HepG2 (cell line): ENCODE data around the gene ITCH. TPM values are rescaled to one million over a fixed set of nuclear protein-coding genes. Genes with fewer than 3 reads are reported as not detected.

ENCODE experiments used
- BRF2 ChIP-seq: sonication (generic); formaldehyde crosslinking; IDR thresholded peaks from 2 replicates; pipeline ENCODE4 v1.8.1; 2022; ENCODE audit warnings: mild to moderate bottlenecking, missing genetic modification reagents
- CREM ChIP-seq, 2 experiments: sonication (generic) in 1 of 2; formaldehyde crosslinking in 1 of 2; IDR thresholded peaks; 2 replicates each; pipeline versions ENCODE4 v1.4.0 to v1.6.1; 2016 to 2020; ENCODE audit warnings: antibody characterized with exemption in 1 of 2, mild to moderate bottlenecking in 1 of 2, missing genetic modification reagents in 1 of 2
- FIP1L1 ChIP-seq: fragments of 200-400 bp; formaldehyde crosslinking; IDR thresholded peaks from 2 replicates; pipeline ENCODE4 v1.6.1; 2018; ENCODE audit warnings: low read depth, mild to moderate bottlenecking, low read length, moderate library complexity, borderline replicate concordance; ENCODE audit not compliant: insufficient read depth
- FOXP1 ChIP-seq, 2 experiments: fragments of 450-650 bp in 1 of 2; IDR thresholded peaks; 2 replicates each; pipeline ENCODE4 v1.6.1; 2017 to 2018; ENCODE audit warnings: antibody characterized with exemption in 1 of 2
- HES4 ChIP-seq: sonication (generic); formaldehyde crosslinking; IDR thresholded peaks from 2 replicates; pipeline ENCODE4 v1.9.0; 2021; ENCODE audit warnings: mild to moderate bottlenecking, missing genetic modification reagents, borderline replicate concordance
- HNF1B ChIP-seq: sonication (generic); formaldehyde crosslinking; IDR thresholded peaks from 2 replicates; pipeline ENCODE4 v1.5.1; 2020; ENCODE audit warnings: mild to moderate bottlenecking, moderate library complexity, missing genetic modification reagents
- MTF2 ChIP-seq: sonication (generic); formaldehyde crosslinking; IDR thresholded peaks from 2 replicates; pipeline ENCODE4 v1.5.0; 2020; ENCODE audit warnings: missing genetic modification reagents, borderline replicate concordance
- POLR2AphosphoS2 ChIP-seq: IDR thresholded peaks from 2 replicates; pipeline ENCODE4 v1.6.1; 2011; ENCODE audit warnings: low read depth, low read length, improper control_type of control experiment
- SIX4 ChIP-seq: sonication (generic); formaldehyde crosslinking; IDR thresholded peaks from 2 replicates; pipeline ENCODE4 v1.4.0; 2020; ENCODE audit warnings: missing genetic modification reagents
- SP5 ChIP-seq: IDR thresholded peaks from 2 replicates; pipeline ENCODE4 v1.6.1; 2016; ENCODE audit warnings: low read depth, borderline replicate concordance
- TFDP1 ChIP-seq: IDR thresholded peaks from 2 replicates; pipeline ENCODE4 v1.6.1; 2016; ENCODE audit warnings: missing compliant biosample characterization, missing genetic modification reagents, borderline replicate concordance
- ZBTB4 ChIP-seq: sonication (generic); formaldehyde crosslinking; IDR thresholded peaks from 2 replicates; pipeline ENCODE4 v1.4.0; 2020; ENCODE audit warnings: missing genetic modification reagents, mild to moderate bottlenecking, borderline replicate concordance
- ZNF224 ChIP-seq: sonication (generic); formaldehyde crosslinking; IDR thresholded peaks from 2 replicates; pipeline ENCODE4 v1.5.0; 2020; ENCODE audit warnings: mild to moderate bottlenecking, missing genetic modification reagents
- ZNF230 ChIP-seq: sonication (generic); formaldehyde crosslinking; IDR thresholded peaks from 2 replicates; pipeline ENCODE4 v1.4.0; 2020; ENCODE audit warnings: mild to moderate bottlenecking, missing genetic modification reagents
- ZNF33B ChIP-seq: sonication (generic); formaldehyde crosslinking; IDR thresholded peaks from 2 replicates; pipeline ENCODE4 v1.5.1; 2020; ENCODE audit warnings: mild to moderate bottlenecking, missing genetic modification reagents
- ZNF562 ChIP-seq: sonication (generic); formaldehyde crosslinking; IDR thresholded peaks from 2 replicates; pipeline ENCODE4 v1.8.0; 2022; ENCODE audit warnings: missing genetic modification reagents, borderline replicate concordance
- ZNF574 ChIP-seq: sonication (generic); formaldehyde crosslinking; IDR thresholded peaks from 2 replicates; pipeline ENCODE4 v1.4.0; 2020; ENCODE audit warnings: missing genetic modification reagents
- ZNF678 ChIP-seq: sonication (generic); formaldehyde crosslinking; IDR thresholded peaks from 2 replicates; pipeline ENCODE4 v1.4.0; 2020; ENCODE audit warnings: mild to moderate bottlenecking, missing genetic modification reagents
- ZNF766 ChIP-seq: sonication (generic); formaldehyde crosslinking; IDR thresholded peaks from 2 replicates; pipeline ENCODE4 v1.5.0; 2020; ENCODE audit warnings: missing genetic modification reagents, borderline replicate concordance
- polyA plus RNA-seq, 8 experiments: library from polyadenylated mRNA; depleted of rRNA in 3 of 8; stranded (reverse) in 7 of 8; unstranded in 1 of 8; fragments of >200 nt; fragmentation: Illumina TruSeq in 4 of 8; extraction: Trizol in 4 of 8; gene quantifications; 2 replicates each; pipeline versions ENCODE4 v1.2.1 to v1.2.3, GENCODE V29; 2011 to 2016; ENCODE audit warnings: low read depth in 4 of 8, missing spikeins in 1 of 8, mixed read lengths in 1 of 8; ENCODE audit not compliant: insufficient read depth in 1 of 8
- total RNA-seq, 5 experiments: library from RNA; depleted of rRNA; stranded (reverse); fragments of >200 nt; fragmentation: Illumina TruSeq; extraction: Trizol; gene quantifications; 2 replicates each; pipeline ENCODE4 v1.2.3, GENCODE V29; 2016; ENCODE audit warnings: low read depth in 1 of 5

The ITCH gene
- total and polyA plus RNA-seq, 2 of the 13 experiments (the other 11 are each of a cell fraction or from before 2014, with no cell fraction given) = 20.5 to 112 TPM

- peak; percentile 92; the same call in 1 of the 2 replicates for TF ChIP-seq ZBTB4 (CRISPR knock-in tag)
- peak; percentile 79 for TF ChIP-seq CREM (IDR thresholded peaks at IDR 0.05)
- no peak for TF ChIP-seq CREM (CRISPR knock-in tag; IDR thresholded peaks at IDR 0.05)
- TF ChIP-seq BRF2 (CRISPR knock-in tag) = peak; percentile 61; the same call in 1 of the 2 replicates
- TF ChIP-seq ZNF766 (CRISPR knock-in tag) = peak; percentile 92; the same call in 1 of the 2 replicates
- no peak for TF ChIP-seq ZNF562
- peak; percentile 88 for TF ChIP-seq ZNF574 (CRISPR knock-in tag)
- TF ChIP-seq FIP1L1 = no peak
- peak; percentile 94 for TF ChIP-seq HNF1B (CRISPR knock-in tag)
- TF ChIP-seq ZNF33B (CRISPR knock-in tag) = peak; percentile 88; the same call in 1 of the 2 replicates
- no peak for TF ChIP-seq HES4 (CRISPR knock-in tag)
- no peak for TF ChIP-seq FOXP1 (IDR thresholded peaks at IDR 0.05)
- peak; percentile 83 for TF ChIP-seq FOXP1 (CRISPR knock-in tag; IDR thresholded peaks at IDR 0.05)
- TF ChIP-seq ZNF230 (CRISPR knock-in tag) = peak; percentile 46; the same call in 1 of the 2 replicates
- TF ChIP-seq MTF2 = peak; percentile 60; the same call in 1 of the 2 replicates
- TF ChIP-seq TFDP1 (CRISPR knock-in tag) = peak; percentile 21; the same call in 1 of the 2 replicates
- peak; percentile 70 for TF ChIP-seq SIX4
- no peak for TF ChIP-seq POLR2AphosphoS2
- TF ChIP-seq ZNF224 = 0 out of 2 replicates have a peak, but pooled peaks have one; percentile 72
- no peak for TF ChIP-seq ZNF678
- peak; percentile 79; the same call in 1 of the 2 replicates for TF ChIP-seq SP5 (CRISPR knock-in tag)
Observed at GRCh38 chr20:34407962-34408474, 44.9 kb downstream of the ITCH start (continued).
